ENCODE measurements around the gene PLA1A.

Gene PLA1A

DNA sequence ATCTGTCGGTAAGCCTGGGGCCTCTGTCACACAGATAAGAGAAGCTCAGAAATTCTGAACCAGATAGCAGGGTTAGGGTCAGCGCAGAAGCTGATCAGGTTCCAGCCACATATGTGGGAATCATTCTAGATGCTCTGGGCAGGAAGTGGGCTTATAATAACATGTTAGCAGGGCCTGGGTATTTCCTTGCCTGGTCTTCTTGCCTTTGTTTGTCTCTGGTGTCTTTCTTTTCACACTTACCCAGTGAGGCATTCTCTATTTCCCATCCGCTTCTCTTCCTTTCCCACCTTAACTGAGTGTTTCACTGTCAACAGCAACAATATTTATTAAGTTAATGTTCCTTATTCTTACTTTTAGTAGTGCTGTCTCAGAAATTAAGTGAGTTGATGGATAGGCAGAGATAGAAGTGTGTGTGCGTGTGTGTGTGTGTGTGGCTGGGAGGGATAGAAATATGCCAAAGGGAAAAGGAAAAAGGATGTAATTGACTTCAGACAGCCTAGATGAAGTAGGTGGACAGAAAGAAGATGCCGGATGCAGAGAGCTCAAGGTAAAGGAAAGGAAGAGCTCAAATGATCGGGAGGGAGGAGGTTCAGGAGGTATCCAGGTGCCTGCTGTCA is 2.0 kb downstream of the PLA1A start:
- no peak overlapping the region for H3K4me2 ChIP-seq

DNA sequence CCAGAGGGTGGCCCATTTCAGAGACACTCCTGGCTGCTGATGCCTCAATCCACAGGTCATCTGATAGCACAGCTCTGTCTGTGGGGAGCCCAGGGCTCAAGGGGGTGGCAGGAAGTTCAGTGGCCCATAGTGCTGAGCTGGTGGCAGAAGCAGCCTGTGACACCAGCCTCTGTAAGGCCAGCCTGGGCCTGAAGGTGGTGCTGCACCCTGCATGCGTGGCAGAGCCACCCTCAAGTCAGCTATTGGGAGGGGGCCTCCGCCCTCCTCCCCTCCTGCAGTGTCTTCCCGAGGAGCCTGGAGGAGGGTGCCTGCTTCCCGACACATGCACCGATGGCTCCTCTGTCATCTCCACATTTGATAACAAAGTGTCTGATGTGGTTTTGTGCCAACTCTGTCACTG is 3.0 kb downstream of the PLA1A start:
- no peaks in the 10 kb centered on the region for H3K27me3 ChIP-seq (ENCODE audit: insufficient read depth, low read depth)
- no peak overlapping the region for H3K27ac ChIP-seq
- no peaks in the 10 kb centered on the region for H3K36me3 ChIP-seq (ENCODE audit: insufficient read depth)
- TF ChIP-seq, protein P1, sequence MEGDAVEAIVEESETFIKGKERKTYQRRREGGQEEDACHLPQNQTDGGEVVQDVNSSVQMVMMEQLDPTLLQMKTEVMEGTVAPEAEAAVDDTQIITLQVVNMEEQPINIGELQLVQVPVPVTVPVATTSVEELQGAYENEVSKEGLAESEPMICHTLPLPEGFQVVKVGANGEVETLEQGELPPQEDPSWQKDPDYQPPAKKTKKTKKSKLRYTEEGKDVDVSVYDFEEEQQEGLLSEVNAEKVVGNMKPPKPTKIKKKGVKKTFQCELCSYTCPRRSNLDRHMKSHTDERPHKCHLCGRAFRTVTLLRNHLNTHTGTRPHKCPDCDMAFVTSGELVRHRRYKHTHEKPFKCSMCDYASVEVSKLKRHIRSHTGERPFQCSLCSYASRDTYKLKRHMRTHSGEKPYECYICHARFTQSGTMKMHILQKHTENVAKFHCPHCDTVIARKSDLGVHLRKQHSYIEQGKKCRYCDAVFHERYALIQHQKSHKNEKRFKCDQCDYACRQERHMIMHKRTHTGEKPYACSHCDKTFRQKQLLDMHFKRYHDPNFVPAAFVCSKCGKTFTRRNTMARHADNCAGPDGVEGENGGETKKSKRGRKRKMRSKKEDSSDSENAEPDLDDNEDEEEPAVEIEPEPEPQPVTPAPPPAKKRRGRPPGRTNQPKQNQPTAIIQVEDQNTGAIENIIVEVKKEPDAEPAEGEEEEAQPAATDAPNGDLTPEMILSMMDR (conservative IDR thresholded peaks at IDR 0.05; ENCODE audit: low read depth, low read length): no peak
- no peak overlapping the region for H3K4me2 ChIP-seq
- peaks cover 17% of the 10 kb centered on the region for H3K4me1 ChIP-seq (ENCODE audit: low read depth, poor library complexity, severe bottlenecking)
- no peak overlapping the region for H2AFZ ChIP-seq (ENCODE audit: low read depth)
- H3K9ac ChIP-seq: no peak overlapping the region
- H4K20me1 ChIP-seq (ENCODE audit: insufficient read depth): no peaks in the 10 kb centered on the region
- H3K4me3 ChIP-seq (IDR thresholded peaks at IDR 0.05; ENCODE audit: insufficient read depth, low read depth, low read length): no peak overlapping the region
- no peaks in the 10 kb centered on the region for H3K79me2 ChIP-seq (ENCODE audit: insufficient read depth, low read depth)

More for the DNA sequence above, 2.0 kb downstream of the PLA1A start:
- no peaks in the 10 kb centered on the region for H3K36me3 ChIP-seq (ENCODE audit: insufficient read depth)
- no peaks in the 10 kb centered on the region for H3K27me3 ChIP-seq (ENCODE audit: insufficient read depth, low read depth)
- no peak overlapping the region for H3K4me3 ChIP-seq (IDR thresholded peaks at IDR 0.05; ENCODE audit: insufficient read depth, low read depth, low read length)
- H4K20me1 ChIP-seq (ENCODE audit: insufficient read depth): no peaks in the 10 kb centered on the region
- H3K27ac ChIP-seq: no peak overlapping the region
- no peak overlapping the region for H3K9ac ChIP-seq
- no peak overlapping the region for H2AFZ ChIP-seq (ENCODE audit: low read depth)
- peaks cover 18% of the 10 kb centered on the region for H3K4me1 ChIP-seq (ENCODE audit: low read depth, poor library complexity, severe bottlenecking)
- no peaks in the 10 kb centered on the region for H3K79me2 ChIP-seq (ENCODE audit: insufficient read depth, low read depth)
- TF ChIP-seq, protein P1 (conservative IDR thresholded peaks at IDR 0.05; ENCODE audit: low read depth, low read length): no peak

DNA sequence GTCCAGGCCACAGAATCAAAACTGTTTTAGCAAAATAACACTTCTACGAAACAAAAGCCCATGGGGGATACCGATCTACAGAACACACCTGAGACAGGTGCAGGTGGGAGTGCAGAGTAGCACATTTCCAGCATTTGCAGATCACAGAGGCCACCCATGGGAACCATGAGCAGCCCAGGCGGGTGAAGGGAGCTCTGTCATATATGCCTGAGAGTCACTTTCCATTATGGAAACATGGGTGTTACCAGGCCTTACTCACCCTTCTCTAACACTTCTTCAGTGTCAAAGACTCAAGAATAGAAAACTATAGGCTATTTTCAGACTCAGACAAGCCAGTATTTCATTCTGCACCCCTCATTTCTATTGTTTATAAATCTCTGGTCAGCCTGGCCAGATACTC is 3.5 kb downstream of the PLA1A start:
- Histone ChIP-seq H3K4me3 (IDR thresholded peaks at IDR 0.05; ENCODE audit: insufficient read depth, low read depth, low read length) (no peak overlapping the region), H4K20me1 (ENCODE audit: insufficient read depth) (no peaks in the 10 kb centered on the region), H3K27ac (no peak overlapping the region), H3K4me1 (ENCODE audit: low read depth, poor library complexity, severe bottlenecking) (peaks cover 13% of the 10 kb centered on the region), H3K9ac (no peak overlapping the region), H3K79me2 (ENCODE audit: insufficient read depth, low read depth) (no peaks in the 10 kb centered on the region), H3K4me2 (no peak overlapping the region), H3K36me3 (ENCODE audit: insufficient read depth) (no peaks in the 10 kb centered on the region), H2AFZ (ENCODE audit: low read depth) (no peak overlapping the region), H3K27me3 (ENCODE audit: insufficient read depth, low read depth) (no peaks in the 10 kb centered on the region)
- TF ChIP-seq, protein P1 (conservative IDR thresholded peaks at IDR 0.05; ENCODE audit: low read depth, low read length): no peak

DNA sequence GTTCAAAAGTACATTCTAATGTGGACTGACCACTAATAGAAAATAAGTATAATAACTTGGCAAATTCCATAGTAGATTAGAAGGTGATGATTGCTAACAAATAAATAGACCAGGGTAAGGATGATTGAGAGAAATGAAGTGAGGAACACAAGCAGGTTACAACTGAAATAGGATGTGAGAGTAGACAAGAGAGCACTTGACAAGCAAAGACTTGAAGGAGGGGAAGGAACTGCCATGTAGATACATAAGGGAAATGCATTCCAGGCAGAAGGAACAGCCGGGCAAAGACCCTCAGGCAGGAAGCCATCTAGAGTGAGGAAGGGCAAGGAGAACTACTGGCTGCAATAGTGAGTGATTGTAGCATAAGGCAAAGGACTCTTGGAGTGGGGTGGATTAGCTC is 5.0 kb downstream of the PLA1A start:
- Histone ChIP-seq H3K79me2 (ENCODE audit: insufficient read depth, low read depth) (no peaks in the 10 kb centered on the region), H4K20me1 (ENCODE audit: insufficient read depth) (no peaks in the 10 kb centered on the region), H3K4me2 (no peak overlapping the region), H3K27ac (no peak overlapping the region), H3K4me3 (IDR thresholded peaks at IDR 0.05; ENCODE audit: insufficient read depth, low read depth, low read length) (no peak overlapping the region), H2AFZ (ENCODE audit: low read depth) (no peak overlapping the region), H3K9ac (no peak overlapping the region), H3K36me3 (ENCODE audit: insufficient read depth) (no peaks in the 10 kb centered on the region), H3K27me3 (ENCODE audit: insufficient read depth, low read depth) (no peaks in the 10 kb centered on the region), H3K4me1 (ENCODE audit: low read depth, poor library complexity, severe bottlenecking) (no peaks in the 10 kb centered on the region)
- TF ChIP-seq, protein P1 (conservative IDR thresholded peaks at IDR 0.05; ENCODE audit: low read depth, low read length): no peak
